HG03460 (cell line): Measurements from ENCODE around the gene TRIM40.
"Not testable (repeated sequence)": the region's sequence is repeated elsewhere in the genome, so short reads cannot be mapped to it uniquely, and the experiment has no call there.

Experiments used
- ATAC-seq: cut with Tn5 transposase; IDR thresholded peaks from one replicate; pipeline ENCODE4 v1.9.1; 2021; ENCODE audit not compliant: unreplicated experiment

TRIM40 gene

GRCh38 chr6:30113003-30113759 lies 22.8 kb upstream of the TRIM40 start, which contains the start of gene TRIM31:
TSS of gene TRIM31 (minus strand) at chr6:30113090. CDS start at chr6:30112805, 285 bp downstream.
- no peak for ATAC-seq

GRCh38 chr6:30113841-30114240 lies 22.1 kb upstream of the TRIM40 start:
- ATAC-seq, result no peak

- no peak for ATAC-seq
Observed at GRCh38 chr6:30116724-30117123, 19.2 kb upstream of the TRIM40 start.

- not testable (repeated sequence) for ATAC-seq
Observed at GRCh38 chr6:30118691-30119090, 17.2 kb upstream of the TRIM40 start.

- ATAC-seq, result no peak
Observed at GRCh38 chr6:30121446-30122366, 14.2 kb upstream of the TRIM40 start.

- no peak for ATAC-seq
Observed at GRCh38 chr6:30122515-30122914, 13.4 kb upstream of the TRIM40 start.

GRCh38 chr6:30127238-30128093 lies 8.5 kb upstream of the TRIM40 start:
- ATAC-seq, result no peak

- ATAC-seq, result no peak
Observed at GRCh38 chr6:30129265-30130178, 6.4 kb upstream of the TRIM40 start.

GRCh38 chr6:30130179-30130679 lies 5.7 kb upstream of the TRIM40 start:
- no peak for ATAC-seq

- ATAC-seq, result no peak
Observed at GRCh38 chr6:30130887-30131862, 4.8 kb upstream of the TRIM40 start.

- no peak for ATAC-seq
Observed at GRCh38 chr6:30131947-30132497, 3.9 kb upstream of the TRIM40 start.

- ATAC-seq, result no peak
Observed at GRCh38 chr6:30135147-30135546, 793 bp upstream of the TRIM40 start.

GRCh38 chr6:30136570-30137286 lies 788 bp downstream of the TRIM40 start:
- ATAC-seq, result no peak

GRCh38 chr6:30140240-30140639 lies 4.3 kb downstream of the TRIM40 start:
- not testable (repeated sequence) for ATAC-seq

GRCh38 chr6:30142665-30143064 lies 6.7 kb downstream of the TRIM40 start:
- no peak for ATAC-seq

GRCh38 chr6:30143780-30144179 lies 7.8 kb downstream of the TRIM40 start:
- no peak for ATAC-seq

- ATAC-seq, result no peak
Observed at GRCh38 chr6:30144811-30145210, 8.9 kb downstream of the TRIM40 start.

- no peak for ATAC-seq
Observed at GRCh38 chr6:30145818-30146217, 9.9 kb downstream of the TRIM40 start.
